Measurements from ENCODE around the gene HAPLN2.

GRCh38 chr1:156644146-156644545, 24.9 kb downstream of the HAPLN2 start:
- TF ChIP-seq, protein P1, sequence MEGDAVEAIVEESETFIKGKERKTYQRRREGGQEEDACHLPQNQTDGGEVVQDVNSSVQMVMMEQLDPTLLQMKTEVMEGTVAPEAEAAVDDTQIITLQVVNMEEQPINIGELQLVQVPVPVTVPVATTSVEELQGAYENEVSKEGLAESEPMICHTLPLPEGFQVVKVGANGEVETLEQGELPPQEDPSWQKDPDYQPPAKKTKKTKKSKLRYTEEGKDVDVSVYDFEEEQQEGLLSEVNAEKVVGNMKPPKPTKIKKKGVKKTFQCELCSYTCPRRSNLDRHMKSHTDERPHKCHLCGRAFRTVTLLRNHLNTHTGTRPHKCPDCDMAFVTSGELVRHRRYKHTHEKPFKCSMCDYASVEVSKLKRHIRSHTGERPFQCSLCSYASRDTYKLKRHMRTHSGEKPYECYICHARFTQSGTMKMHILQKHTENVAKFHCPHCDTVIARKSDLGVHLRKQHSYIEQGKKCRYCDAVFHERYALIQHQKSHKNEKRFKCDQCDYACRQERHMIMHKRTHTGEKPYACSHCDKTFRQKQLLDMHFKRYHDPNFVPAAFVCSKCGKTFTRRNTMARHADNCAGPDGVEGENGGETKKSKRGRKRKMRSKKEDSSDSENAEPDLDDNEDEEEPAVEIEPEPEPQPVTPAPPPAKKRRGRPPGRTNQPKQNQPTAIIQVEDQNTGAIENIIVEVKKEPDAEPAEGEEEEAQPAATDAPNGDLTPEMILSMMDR (IDR thresholded peaks at IDR 0.05), result no peak
- TF ChIP-seq EP300 (IDR thresholded peaks at IDR 0.05) (no peak), POLR2A (IDR thresholded peaks at IDR 0.05) (no peak)

Data from sigmoid colon (tissue), 4 donors.